DMS 273 (cell line): Measurements from ENCODE around the gene RNF34.

Source experiments
- DNase-seq: peaks from one replicate; lab custom pipeline; 2025; ENCODE audit not compliant: unreplicated experiment; lab: John Stamatoyannopoulos, UW

Gene RNF34

GRCh38 chr12:121436706-121437105, 36.8 kb downstream of the RNF34 start:
- DNase-seq = no peak

- DNase-seq = no peak
Observed at GRCh38 chr12:121438905-121439304, 39.0 kb downstream of the RNF34 start.

GRCh38 chr12:121439715-121440114, 39.8 kb downstream of the RNF34 start:
- DNase-seq = no peak

GRCh38 chr12:121440768-121441167, 40.9 kb downstream of the RNF34 start:
- DNase-seq = no peak

- DNase-seq = peak; percentile 35
Observed at GRCh38 chr12:121441555-121441954, 41.6 kb downstream of the RNF34 start.

- no peak for DNase-seq
Observed at GRCh38 chr12:121442028-121442948, 42.4 kb downstream of the RNF34 start.

- peak; percentile 75 for DNase-seq
Observed at GRCh38 chr12:121443193-121443870, 43.4 kb downstream of the RNF34 start.

- no peak for DNase-seq
Observed at GRCh38 chr12:121443911-121444841, 44.3 kb downstream of the RNF34 start.

GRCh38 chr12:121444842-121445202, 44.9 kb downstream of the RNF34 start:
- peak; percentile 45 for DNase-seq

- DNase-seq = no peak
Observed at GRCh38 chr12:121446750-121447149, 46.8 kb downstream of the RNF34 start.

GRCh38 chr12:121448771-121449315, 48.9 kb downstream of the RNF34 start:
- peak; percentile 9 for DNase-seq

- no peak for DNase-seq
Observed at GRCh38 chr12:121451961-121452339, 52.0 kb downstream of the RNF34 start.

- DNase-seq = no peak
Observed at GRCh38 chr12:121452340-121452984, 52.5 kb downstream of the RNF34 start.

- DNase-seq = no peak
Observed at GRCh38 chr12:121452985-121453360, 53.1 kb downstream of the RNF34 start.

- DNase-seq = no peak
Observed at GRCh38 chr12:121453629-121454028, 53.7 kb downstream of the RNF34 start.

GRCh38 chr12:121454921-121455320, 55.0 kb downstream of the RNF34 start:
- no peak for DNase-seq

- no peak for DNase-seq
Observed at GRCh38 chr12:121455766-121456420, 56.0 kb downstream of the RNF34 start.

- no peak for DNase-seq
Observed at GRCh38 chr12:121456551-121456950, 56.6 kb downstream of the RNF34 start.

GRCh38 chr12:121461048-121461447, 61.1 kb downstream of the RNF34 start:
- DNase-seq = no peak

GRCh38 chr12:121464331-121464730, 64.4 kb downstream of the RNF34 start:
- no peak for DNase-seq
